HG03025 (cell line): ENCODE data around the gene APOE.
"Not testable (repeated sequence)": the region's sequence is repeated elsewhere in the genome, so short reads cannot be mapped to it uniquely, and the experiment has no call there.

Source experiments
- ATAC-seq: cut with Tn5 transposase; IDR thresholded peaks from one replicate; pipeline ENCODE4 v1.9.1; 2021; ENCODE audit warnings: mild to moderate bottlenecking, moderate library complexity; ENCODE audit not compliant: unreplicated experiment, low FRiP score

The APOE gene

GRCh38 chr19:44883922-44884321 lies 21.7 kb upstream of the APOE start:
- no peak for ATAC-seq

- ATAC-seq = no peak
These were observed 21.0 kb upstream of the APOE start for GRCh38 chr19:44884566-44884965.

- ATAC-seq = no peak
These were observed 19.5 kb upstream of the APOE start for GRCh38 chr19:44886141-44886540.

GRCh38 chr19:44887648-44888047 lies 17.9 kb upstream of the APOE start:
- ATAC-seq = no peak

- ATAC-seq = not testable (repeated sequence)
These were observed 17.3 kb upstream of the APOE start for GRCh38 chr19:44888335-44888734.

- ATAC-seq = no peak
These were observed 15.7 kb upstream of the APOE start for GRCh38 chr19:44889830-44890365.

- ATAC-seq = peak; percentile 78
These were observed 15.1 kb upstream of the APOE start for GRCh38 chr19:44890366-44891015.

GRCh38 chr19:44891016-44891882 lies 14.3 kb upstream of the APOE start, which contains the start of gene TOMM40:
Gene TOMM40 (plus strand): TSS chr19:44891254. CDS start chr19:44891416, 162 bp downstream.
- ATAC-seq = peak; percentile 63

- no peak for ATAC-seq
These were observed 12.7 kb upstream of the APOE start for GRCh38 chr19:44892932-44893331.

GRCh38 chr19:44893332-44894051 lies 12.1 kb upstream of the APOE start:
- ATAC-seq = no peak

GRCh38 chr19:44894052-44894400 lies 11.6 kb upstream of the APOE start:
- ATAC-seq = no peak

GRCh38 chr19:44894946-44895345 lies 10.7 kb upstream of the APOE start:
- no peak for ATAC-seq

GRCh38 chr19:44897835-44898234 lies 7.8 kb upstream of the APOE start:
- ATAC-seq = no peak

- no peak for ATAC-seq
These were observed 5.0 kb upstream of the APOE start for GRCh38 chr19:44900328-44901244.

- ATAC-seq = no peak
These were observed 2.4 kb upstream of the APOE start for GRCh38 chr19:44903216-44903601.

- ATAC-seq = no peak
These were observed 1.8 kb upstream of the APOE start for GRCh38 chr19:44903602-44904425.

GRCh38 chr19:44904426-44904994 lies 1.1 kb upstream of the APOE start:
- no peak for ATAC-seq

- no peak for ATAC-seq
These were observed 2.0 kb downstream of the APOE start for GRCh38 chr19:44907613-44908012.
